GM12878 (cell line): Measurements from ENCODE around the gene LPCAT3. TPM values are rescaled to one million over a fixed set of nuclear protein-coding genes. Genes with fewer than 3 reads are reported as not detected.

Experiments used
- BACH1 ChIP-seq: fragments of 450-650 bp; IDR thresholded peaks from 2 replicates; pipeline ENCODE4 v1.6.1; 2017; ENCODE audit warnings: mild to moderate bottlenecking, borderline replicate concordance
- BCLAF1 ChIP-seq: fragments of 450-650 bp; IDR thresholded peaks from 2 replicates; pipeline ENCODE4 v1.6.1; 2017; ENCODE audit warnings: antibody characterized with exemption, mild to moderate bottlenecking, moderate library complexity
- CBX5 ChIP-seq: sonication (generic); IDR thresholded peaks from 2 replicates; pipeline ENCODE4 v1.6.1; 2016; ENCODE audit warnings: low read depth, moderate library complexity, mild to moderate bottlenecking, inconsistent platforms
- CEBPB ChIP-seq, 2 experiments: fragments of 150-350 bp in 1 of 2; IDR thresholded peaks; 2 replicates each; pipeline ENCODE4 v1.6.1; 2012 to 2014; ENCODE audit warnings: low read depth in 2 of 2, low read length in 2 of 2, borderline replicate concordance in 1 of 2, inconsistent platforms in 1 of 2
- CHD4 ChIP-seq: fragments of 200-600 bp; sonication (generic); IDR thresholded peaks from 2 replicates; pipeline ENCODE4 v1.6.1; 2016; ENCODE audit warnings: mild to moderate bottlenecking
- CTCF ChIP-seq, 3 experiments: IDR thresholded peaks in 2 of 3; conservative IDR thresholded peaks in 1 of 3; 2 replicates each; pipeline ENCODE4 v1.5.1; 2011; ENCODE audit warnings: low read depth in 3 of 3, low read length in 3 of 3, mild to moderate bottlenecking in 3 of 3, control low read depth in 2 of 3, moderate library complexity in 2 of 3, inconsistent platforms in 1 of 3, mixed read lengths in 1 of 3; ENCODE audit not compliant: control insufficient read depth in 2 of 3, insufficient read depth in 1 of 3; ENCODE audit errors: extremely low read depth in 1 of 3
- HDAC2 ChIP-seq: fragments of 200-600 bp; sonication (generic); IDR thresholded peaks from 2 replicates; pipeline ENCODE4 v1.6.1; 2017
- IKZF1 ChIP-seq: fragments of 450-650 bp; conservative IDR thresholded peaks from 2 replicates; pipeline ENCODE4 v1.6.1; 2017; ENCODE audit warnings: antibody characterized with exemption, mild to moderate bottlenecking
- KLF5 ChIP-seq: fragments of 450-650 bp; IDR thresholded peaks from 2 replicates; pipeline ENCODE4 v1.6.1; 2014; ENCODE audit warnings: mild to moderate bottlenecking; ENCODE audit not compliant: partially characterized antibody
- LARP7 ChIP-seq: fragments of 450-650 bp; IDR thresholded peaks from 2 replicates; pipeline ENCODE4 v1.6.1; 2017; ENCODE audit warnings: mild to moderate bottlenecking
- MTA2 ChIP-seq: fragments of 450-650 bp; IDR thresholded peaks from 2 replicates; pipeline ENCODE4 v1.6.1; 2016; ENCODE audit warnings: low read depth, mild to moderate bottlenecking, moderate library complexity
- NFYB ChIP-seq: IDR thresholded peaks from 2 replicates; pipeline ENCODE4 v1.6.1; 2011; ENCODE audit warnings: low read depth, mild to moderate bottlenecking, low read length, improper control_type of control experiment, moderate library complexity; ENCODE audit not compliant: insufficient read depth
- POLR2A ChIP-seq: IDR thresholded peaks from 2 replicates; pipeline ENCODE4 v1.6.1; 2011; ENCODE audit warnings: low read depth, mild to moderate bottlenecking, low read length
- SMAD5 ChIP-seq: IDR thresholded peaks from 2 replicates; pipeline ENCODE4 v1.6.1; 2016; ENCODE audit warnings: antibody characterized with exemption, low read depth
- SP1 ChIP-seq: IDR thresholded peaks from one replicate; pipeline ENCODE4 v1.6.1; 2011; ENCODE audit warnings: low read depth, low read length
- SPI1 ChIP-seq: IDR thresholded peaks from 2 replicates; pipeline ENCODE4 v1.6.1; 2011; ENCODE audit warnings: low read depth, mild to moderate bottlenecking, low read length, moderate library complexity, borderline replicate concordance; ENCODE audit not compliant: insufficient read depth
- TCF12 ChIP-seq: IDR thresholded peaks from 2 replicates; pipeline ENCODE4 v1.6.1; 2011; ENCODE audit warnings: low read depth, mild to moderate bottlenecking, low read length
- ZBTB4 ChIP-seq: fragments of 450-650 bp; formaldehyde crosslinking; IDR thresholded peaks from 2 replicates; pipeline ENCODE4 v1.4.0; 2022; ENCODE audit warnings: mild to moderate bottlenecking, moderate library complexity
- ZNF217 ChIP-seq: fragments of 450-650 bp; IDR thresholded peaks from 2 replicates; pipeline ENCODE4 v1.6.1; 2017; ENCODE audit warnings: antibody characterized with exemption, mild to moderate bottlenecking
- polyA plus RNA-seq, 11 experiments: library from polyadenylated mRNA; depleted of rRNA in 4 of 11; unstranded in 6 of 11; stranded (reverse) in 5 of 11; fragments of >200 nt; fragmentation: Nextera tagmentation in 4 of 11; fragmentation: Illumina TruSeq in 1 of 11; extraction: Ambion mirVana in 4 of 11; extraction: Trizol in 1 of 11; gene quantifications; 1 replicate in 1 of 11; 2 replicates in 10 of 11; pipeline versions ENCODE4 v1.2.1 to v1.2.3, GENCODE V29; 2011 to 2016; ENCODE audit warnings: inconsistent platforms in 2 of 11, missing spikeins in 2 of 11, low read depth in 1 of 11
- total RNA-seq, 4 experiments: library from RNA; depleted of rRNA in 3 of 4; stranded (reverse); fragments of >200 nt in 3 of 4; fragmentation: Illumina TruSeq in 1 of 4; extraction: Trizol in 1 of 4; gene quantifications; 2 replicates each; pipeline versions ENCODE4 v1.2.1 to v1.2.3, GENCODE V29; 2013 to 2021

The LPCAT3 gene
- total and polyA plus RNA-seq, 10 of the 15 experiments (the other 5 are each of a cell fraction or from before 2014, with no cell fraction given) = 2.6 to 48.3 (median 23.0) TPM

GRCh38 chr12:6950811-6951540 is 67.3 kb downstream of the LPCAT3 start, which contains the start of gene PTPN6 (continued):
- TF ChIP-seq TCF12 (peak; percentile 51; the same call in 1 of the 2 replicates), BACH1 (no peak; the same call in 1 of the 2 replicates), BCLAF1 (0 out of 2 replicates have a peak, but pooled peaks have one; percentile 39), ZBTB4 (CRISPR knock-in tag) (no peak), HDAC2 (no peak), MTA2 (peak; percentile 44), SP1 (no peak), CTCF (IDR thresholded peaks at IDR 0.05 in 2 of 3, conservative IDR thresholded peaks at IDR 0.05 in 1 of 3; ENCODE audit: control insufficient read depth in 2 of 3, extremely low read depth in 1 of 3, insufficient read depth in 1 of 3, low read depth in 3 of 3, low read length in 3 of 3) (no peak), SMAD5 (peak; percentile 89), KLF5 (peak; percentile 33), CBX5 (no peak), POLR2A (no peak), CHD4 (no peak), SPI1 (peak; percentile 62; the same call in 1 of the 2 replicates), LARP7 (peak; percentile 45; the same call in 1 of the 2 replicates), IKZF1 (peak; percentile 76), ZNF217 (no peak), NFYB (0 out of 2 replicates have a peak, but pooled peaks have one; percentile 2), CEBPB (IDR thresholded peaks at IDR 0.05; ENCODE audit: borderline replicate concordance in 1 of 2, low read depth in 2 of 2, low read length in 2 of 2) (no peak)
